Activated CD4-positive, alpha-beta T cell treated with anti-CD3 and anti-CD28 coated beads for 4 hours (primary cell): Measurements from ENCODE around the gene SLC31A1.

Experiments used
- DNase-seq, 2 donors: peaks; one replicate each; pipeline ENCODE4 v3.0.0-alpha.2; 2020

The SLC31A1 gene

GRCh38 chr9:113221003-113221799, at the start of gene SLC31A1, which contains the start of gene FKBP15:
Gene SLC31A1 (plus strand): TSS chr9:113221544. CDS start chr9:113256149, 34,605 bp downstream.
Gene FKBP15 (minus strand): TSS chr9:113221277. CDS start chr9:113221243, 34 bp downstream.
- DNase-seq = peak; percentile 95 to 97

- no peak for DNase-seq
These were observed 48.0 kb upstream of the SLC31A1 start for GRCh38 chr9:113173341-113173740.

GRCh38 chr9:113176803-113177202, 44.5 kb upstream of the SLC31A1 start:
- no peak for DNase-seq

- no peak for DNase-seq
These were observed 44.1 kb upstream of the SLC31A1 start for GRCh38 chr9:113177251-113177650.

GRCh38 chr9:113178087-113178486, 43.3 kb upstream of the SLC31A1 start:
- DNase-seq = no peak

GRCh38 chr9:113179839-113180238, 41.5 kb upstream of the SLC31A1 start:
- DNase-seq = no peak

- no peak for DNase-seq
These were observed 40.2 kb upstream of the SLC31A1 start for GRCh38 chr9:113181165-113181564.

GRCh38 chr9:113183956-113184488, 37.3 kb upstream of the SLC31A1 start:
- no peak for DNase-seq

GRCh38 chr9:113184539-113184938, 36.8 kb upstream of the SLC31A1 start:
- no peak for DNase-seq

- no peak for DNase-seq
These were observed 36.1 kb upstream of the SLC31A1 start for GRCh38 chr9:113185271-113185670.

- no peak for DNase-seq
These were observed 35.1 kb upstream of the SLC31A1 start for GRCh38 chr9:113186137-113186755.

GRCh38 chr9:113187929-113188595, 33.3 kb upstream of the SLC31A1 start:
- DNase-seq = no peak

GRCh38 chr9:113192455-113192854, 28.9 kb upstream of the SLC31A1 start:
- DNase-seq = no peak

- no peak for DNase-seq
These were observed 21.5 kb upstream of the SLC31A1 start for GRCh38 chr9:113199683-113200329.

- DNase-seq = no peak
These were observed 15.9 kb upstream of the SLC31A1 start for GRCh38 chr9:113205432-113205831.

GRCh38 chr9:113205861-113206260, 15.5 kb upstream of the SLC31A1 start:
- DNase-seq = no peak

- DNase-seq = no peak
These were observed 10.5 kb upstream of the SLC31A1 start for GRCh38 chr9:113210815-113211214.

GRCh38 chr9:113215132-113215531, 6.2 kb upstream of the SLC31A1 start:
- DNase-seq = no peak

GRCh38 chr9:113216406-113216805, 4.9 kb upstream of the SLC31A1 start:
- no peak for DNase-seq

GRCh38 chr9:113219186-113219936, 2.0 kb upstream of the SLC31A1 start:
- no peak for DNase-seq

GRCh38 chr9:113219969-113220368, 1.4 kb upstream of the SLC31A1 start:
- DNase-seq = no peak

- no peak for DNase-seq
These were observed 809 bp upstream of the SLC31A1 start for GRCh38 chr9:113220467-113221002.
